ENCODE results near the gene P2RY8. TPM values are rescaled to one million over a fixed set of nuclear protein-coding genes. Genes with fewer than 3 reads are reported as not detected.
A peak's percentile ranks its signal among the peaks of the same experiment; 100 is the strongest.

P2RY8 gene
- total RNA-seq, 1 donor from 2014 or later: 0.48 TPM

DNA sequence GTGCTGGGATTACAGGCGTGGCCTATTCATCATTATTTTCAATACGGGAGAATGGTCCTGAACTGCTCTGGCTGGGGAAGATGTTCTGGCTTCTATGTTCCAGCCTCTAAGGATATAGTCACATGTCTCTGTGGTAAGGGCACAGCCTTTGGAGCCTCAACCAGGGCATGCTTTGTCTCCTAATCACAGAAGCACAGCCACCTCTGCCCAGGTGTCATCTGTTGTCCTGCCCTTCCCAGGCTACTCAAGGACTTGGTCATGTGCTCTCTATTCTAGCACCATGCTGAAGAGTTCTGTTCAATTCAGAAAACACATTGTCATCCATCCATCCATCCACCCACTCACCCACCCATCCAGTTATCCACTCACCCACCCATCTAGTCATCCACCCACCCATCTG, 113.8 kb downstream of the P2RY8 start:
- no peak for ATAC-seq
- no peak for DNase-seq (ENCODE audit: low spot score)

DNA sequence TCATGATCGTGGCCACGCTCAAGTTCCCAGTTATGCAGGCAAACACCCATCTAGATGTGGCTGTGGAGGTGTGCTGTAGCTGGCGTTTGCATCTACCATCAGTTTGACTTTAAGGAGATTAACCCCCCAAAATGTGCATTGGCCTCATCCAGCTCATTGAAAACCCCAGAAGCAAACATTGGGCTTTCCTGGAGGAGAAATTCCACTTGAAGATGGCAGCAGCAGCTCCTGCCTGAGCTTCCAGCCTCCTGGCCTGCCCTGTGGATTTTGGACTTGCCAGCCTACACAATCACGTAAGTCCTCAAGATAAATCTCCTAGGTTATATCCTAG, 114.9 kb downstream of the P2RY8 start:
- DNase-seq (ENCODE audit: low spot score): no peak
- ATAC-seq: no peak

GRCh38 chrX:1421433-1422134, 115.4 kb downstream of the P2RY8 start:
- no peak for DNase-seq (ENCODE audit: low spot score)

GRCh38 chrX:1420371-1420770, 116.6 kb downstream of the P2RY8 start:
- DNase-seq (ENCODE audit: low spot score) (no peak), ATAC-seq (peak; percentile 8)

More at GRCh38 chrX:1421433-1422134, 115.4 kb downstream of the P2RY8 start:
- no peak for ATAC-seq

DNA sequence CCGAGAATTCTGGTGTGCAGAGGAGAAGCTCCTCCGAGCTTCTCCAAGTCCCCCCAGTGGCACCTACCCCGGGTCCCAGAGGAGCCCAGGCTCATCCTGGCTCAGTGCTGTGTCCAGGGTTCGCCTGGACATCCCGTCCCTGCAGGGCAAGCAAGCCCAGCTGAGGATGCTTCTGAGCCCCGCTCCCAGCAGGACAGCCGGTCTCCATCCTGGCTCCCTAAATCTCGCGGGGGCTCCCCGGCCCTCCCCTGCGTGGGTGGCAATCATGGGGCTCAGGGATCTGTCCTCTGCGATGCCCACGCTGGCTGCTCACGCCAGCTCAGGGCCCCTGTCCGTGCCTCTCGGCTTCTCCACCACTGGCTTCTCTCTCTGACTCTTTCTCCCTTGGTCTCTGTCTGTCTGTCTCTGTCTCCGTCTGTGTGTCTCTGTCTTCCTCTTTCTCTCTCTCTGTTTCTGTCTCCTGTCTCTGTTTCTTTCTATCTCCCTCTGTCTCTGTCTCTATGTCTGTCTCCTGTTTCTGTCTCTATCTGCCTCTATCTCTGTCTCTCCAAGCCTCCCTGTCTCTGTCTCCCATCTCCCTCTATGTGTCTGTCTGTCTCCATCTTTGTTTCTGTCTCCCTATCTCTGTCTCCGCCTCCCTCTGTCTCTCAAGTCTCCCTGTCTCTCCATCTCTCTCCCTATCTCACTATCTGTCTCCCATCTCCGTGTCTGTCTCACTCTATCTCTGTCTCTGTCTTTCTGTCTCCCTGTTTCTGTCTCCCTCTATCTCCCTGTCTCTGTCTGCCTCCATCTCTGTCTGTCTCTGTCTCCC, 117.2 kb downstream of the P2RY8 start:
- DNase-seq (ENCODE audit: low spot score) (no peak), ATAC-seq (peak; percentile 8)

DNA sequence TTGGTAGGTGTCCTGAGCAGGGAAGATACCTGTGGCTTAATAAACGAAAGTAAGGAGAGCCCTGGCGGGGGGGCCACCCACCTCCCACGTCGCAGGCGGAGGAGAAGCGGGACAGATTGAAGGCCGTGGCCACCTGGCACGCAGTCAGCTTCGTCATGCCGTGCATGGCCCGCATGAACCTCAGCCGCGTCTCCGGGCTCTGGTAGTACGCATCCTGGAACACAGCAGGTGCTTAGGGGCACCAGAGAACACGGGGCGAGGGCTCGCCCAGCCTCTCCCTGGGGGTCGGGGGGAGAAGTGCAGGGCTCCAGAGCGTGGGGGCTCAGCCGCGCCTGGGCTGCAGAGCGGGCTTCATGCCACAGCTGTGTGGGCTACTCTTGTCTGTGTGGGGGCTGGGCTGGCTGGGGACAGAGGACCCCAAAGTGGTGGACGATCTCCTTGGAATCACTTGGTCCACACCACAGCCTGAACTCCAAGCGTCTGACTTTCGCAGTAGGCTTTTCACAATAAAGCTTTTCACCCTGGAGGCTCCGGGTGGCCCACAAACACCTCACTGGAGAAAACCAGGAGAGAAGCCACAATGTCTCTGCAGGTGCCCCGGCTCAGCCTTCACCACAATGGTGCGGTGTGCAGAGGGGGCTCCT, 118.0 kb downstream of the P2RY8 start:
- DNase-seq (ENCODE audit: low spot score) (no peak), ATAC-seq (peak; percentile 9)

DNA sequence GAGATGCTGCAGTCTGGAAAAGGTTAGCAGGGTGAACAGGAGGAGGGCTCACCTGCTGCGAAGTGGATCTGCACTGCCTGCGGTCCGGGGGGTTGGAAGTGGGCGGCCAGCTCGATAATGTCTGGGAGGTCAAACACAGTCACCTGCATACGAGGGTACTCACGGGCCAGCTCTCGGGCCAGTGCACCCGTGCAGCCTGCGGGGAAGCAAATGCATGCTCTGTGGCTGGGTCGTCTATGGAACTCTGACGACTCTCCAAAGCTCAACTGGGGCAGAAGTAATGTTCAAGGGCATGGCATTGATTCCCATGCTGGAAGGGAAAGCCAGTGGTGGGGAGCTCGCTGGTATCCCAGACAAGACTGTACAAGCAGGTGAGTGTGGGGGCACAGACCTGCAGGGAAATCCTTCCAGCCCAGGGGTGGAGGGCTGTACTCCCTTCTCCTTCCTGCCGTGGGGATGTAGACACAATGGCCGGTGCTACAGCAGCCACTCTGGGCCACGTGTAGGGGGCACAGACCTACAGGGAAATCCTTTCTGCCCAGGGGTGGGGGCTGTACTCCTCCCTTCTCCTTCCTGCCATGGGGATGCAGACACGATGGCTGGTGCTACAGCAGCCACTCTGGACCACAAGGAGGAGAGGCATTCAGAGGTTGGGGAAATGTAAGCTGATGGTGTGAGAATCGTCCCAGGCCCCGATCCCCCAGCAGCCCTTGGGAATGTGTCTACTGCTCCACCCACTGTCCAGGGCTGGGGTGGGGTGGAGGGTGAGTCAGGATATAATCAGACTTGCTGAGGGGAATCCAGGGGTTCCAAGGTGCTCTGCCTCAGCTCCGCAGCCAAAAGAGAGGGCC, 118.8 kb downstream of the P2RY8 start:
- DNase-seq (ENCODE audit: low spot score) (no peak), ATAC-seq (no peak)

GRCh38 chrX:1416965-1417760, 119.8 kb downstream of the P2RY8 start:
- ATAC-seq: no peak
- DNase-seq (ENCODE audit: low spot score): no peak

GRCh38 chrX:1416327-1416784, 120.6 kb downstream of the P2RY8 start:
- no peak for DNase-seq (ENCODE audit: low spot score)
- ATAC-seq: no peak

Other genes starting within 250 kb of the P2RY8 start
- 0.40 TPM for gene IL3RA, start 200.4 kb downstream of the P2RY8 start, total RNA-seq
- gene SLC25A6, start 145.1 kb downstream of the P2RY8 start, total RNA-seq: 55.9 TPM
- 31.4 TPM for gene ASMTL, start 84.3 kb downstream of the P2RY8 start, total RNA-seq
- gene AKAP17A, start 54.4 kb upstream of the P2RY8 start, total RNA-seq: 35.6 TPM
- gene ASMT, start 77.9 kb upstream of the P2RY8 start, total RNA-seq: not detected